Measurements from ENCODE around the gene SLC25A19. TPM values are rescaled to one million over a fixed set of nuclear protein-coding genes. Genes with fewer than 3 reads are reported as not detected.

Gene SLC25A19
- total and polyA plus RNA-seq, 9 of the 15 experiments (the other 6 are each of a cell fraction or from before 2014, with no cell fraction given): 33.4 to 76.6 (median 55.3) TPM

DNA sequence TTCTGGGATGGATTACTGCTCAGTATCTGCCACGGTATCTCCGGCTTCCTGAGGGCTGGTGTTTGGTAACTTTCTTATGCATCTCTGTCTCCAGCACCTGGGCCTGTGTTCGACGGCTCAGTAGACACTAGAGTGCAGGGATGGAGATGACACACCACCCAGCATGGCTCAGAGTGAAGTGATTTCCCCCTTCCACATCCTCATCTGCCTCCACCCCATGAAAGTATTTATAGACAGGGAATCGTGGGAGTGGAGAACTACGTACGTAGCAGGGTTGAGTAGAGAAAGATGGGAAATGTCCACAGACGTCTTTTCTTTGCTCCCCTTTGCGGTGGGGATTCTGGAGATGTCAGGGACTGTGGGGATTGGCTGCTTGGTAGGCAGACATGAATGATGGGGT is 11.8 kb upstream of the SLC25A19 start:
- no TSS peak for BruUV-seq (replicated peaks)
- H3K9me1 ChIP-seq (ENCODE audit: control insufficient read depth, insufficient read depth, low read length): no peaks in the 10 kb centered on the region
- no peaks in the 10 kb centered on the region for H3K27me3 ChIP-seq (ENCODE audit: control insufficient read depth in 2 of 2, insufficient read depth in 2 of 2, low read length in 2 of 2)
- peaks cover 6% of the 10 kb centered on the region in 2 experiments; a peak in 3 of 5 replicates for H3K4me1 ChIP-seq (replicated peaks in 1 of 2; ENCODE audit: control insufficient read depth in 2 of 2, insufficient read depth in 2 of 2, low read length in 2 of 2)
- no peak for FAIRE-seq
- intact Hi-C loops (cut with micrococcal nuclease): no loop called here
- 48% methylated on average over 9 of the region's 9 CpGs for WGBS (ENCODE audit: insufficient coverage, low coverage, missing lambda C conversion rate)
- no peak overlapping the region for H3K27ac ChIP-seq (ENCODE audit: extremely low read depth, low read depth, low read length)
- in situ Hi-C loops (cut with MboI): no loop called here
- H3K79me2 ChIP-seq (ENCODE audit: control insufficient read depth, insufficient read depth, low read length): no peaks in the 10 kb centered on the region
- DNase-seq (ENCODE audit: extremely low read depth in 1 of 4, low spot score in 3 of 4): no peak
- no peak for TF ChIP-seq TFAM (CRISPR knock-in tag; conservative IDR thresholded peaks at IDR 0.05)
- no peak for TF ChIP-seq TAL1 (IDR thresholded peaks at IDR 0.05)
- TF ChIP-seq TAF15 (IDR thresholded peaks at IDR 0.05; ENCODE audit: low read depth, low read length): no peak
- TF ChIP-seq ZNF232 (CRISPR knock-in tag; IDR thresholded peaks at IDR 0.05): no peak
- TF ChIP-seq ZNF551 (CRISPR knock-in tag; IDR thresholded peaks at IDR 0.05): no peak
- no peak for TF ChIP-seq ETV6 (IDR thresholded peaks at IDR 0.05; ENCODE audit: borderline replicate concordance in 1 of 2, low read depth in 2 of 2, low read length in 1 of 2)
- TF ChIP-seq ETV6 (CRISPR knock-in tag; IDR thresholded peaks at IDR 0.05; ENCODE audit: borderline replicate concordance): no peak
- TF ChIP-seq ARNT (IDR thresholded peaks at IDR 0.05): no peak
- no peak overlapping the region for H3K4me3 ChIP-seq
- ChIA-PET POLR2A (interaction anchor here (0.6 to 1.2 kb wide), 3 partner anchors 12 to 25 kb away, joined by 3 to 4 read pairs (median 3); partner anchors contain the start of gene SLC25A19), CTCF (ENCODE audit: low intra/inter-chr PET ratio) (no interaction called here)
- no peak overlapping the region for H3K9ac ChIP-seq (ENCODE audit: insufficient read depth in 1 of 2, low read depth in 2 of 2, low read length in 2 of 2)
- H4K20me1 ChIP-seq (replicated peaks; ENCODE audit: control insufficient read depth, insufficient read depth, low read length): no peaks in the 10 kb centered on the region
- no peak; the same call in 2 of the 3 replicates for ATAC-seq
- H3K36me3 ChIP-seq (ENCODE audit: control insufficient read depth, insufficient read depth, low read length): no peaks in the 10 kb centered on the region
- H3K9me3 ChIP-seq (replicated peaks; ENCODE audit: control insufficient read depth, insufficient read depth, low read depth, low read length): no peaks in the 10 kb centered on the region
- no peak overlapping the region for H3K4me2 ChIP-seq (ENCODE audit: insufficient read depth, low read length)
- no peak overlapping the region for H2AFZ ChIP-seq (ENCODE audit: low read depth, low read length)
